Activated CD8-positive, alpha-beta memory T cell treated with anti-CD3 and anti-CD28 coated beads, Interleukin-2, amount 50 U/mL, for 24 hours (primary cell): ENCODE data around the gene ETV6.

Source experiments
- DNase-seq: peaks from one replicate; pipeline ENCODE4 v3.0.0-alpha.2; 2020; ENCODE audit errors: extremely low read depth

The ETV6 gene

DNA sequence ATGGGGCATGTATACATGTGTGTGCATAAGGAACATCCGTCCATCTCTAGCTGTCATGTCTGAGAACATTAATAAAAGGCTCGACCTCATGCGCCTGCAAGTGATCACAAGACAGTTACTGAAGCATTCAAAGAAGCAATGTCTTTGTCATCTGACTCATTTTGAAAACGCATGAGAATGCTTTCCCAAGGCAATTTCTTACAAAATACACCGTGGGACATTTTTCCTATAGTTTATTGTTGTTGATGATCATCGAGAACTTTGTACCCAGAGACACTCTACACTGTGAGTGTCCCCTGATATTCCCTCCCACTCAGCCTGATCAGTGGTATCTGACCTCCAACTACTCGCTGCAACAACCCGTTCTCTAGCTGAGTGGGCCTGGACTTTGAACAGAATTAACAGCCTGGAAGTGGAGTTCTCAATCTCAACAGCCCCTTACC lies 68.1 kb downstream of the ETV6 start:
- no peak for DNase-seq

GRCh38 chr12:11718105-11718504 lies 68.6 kb downstream of the ETV6 start:
- DNase-seq, result no peak

GRCh38 chr12:11718768-11719253 lies 69.3 kb downstream of the ETV6 start:
- no peak for DNase-seq

DNA sequence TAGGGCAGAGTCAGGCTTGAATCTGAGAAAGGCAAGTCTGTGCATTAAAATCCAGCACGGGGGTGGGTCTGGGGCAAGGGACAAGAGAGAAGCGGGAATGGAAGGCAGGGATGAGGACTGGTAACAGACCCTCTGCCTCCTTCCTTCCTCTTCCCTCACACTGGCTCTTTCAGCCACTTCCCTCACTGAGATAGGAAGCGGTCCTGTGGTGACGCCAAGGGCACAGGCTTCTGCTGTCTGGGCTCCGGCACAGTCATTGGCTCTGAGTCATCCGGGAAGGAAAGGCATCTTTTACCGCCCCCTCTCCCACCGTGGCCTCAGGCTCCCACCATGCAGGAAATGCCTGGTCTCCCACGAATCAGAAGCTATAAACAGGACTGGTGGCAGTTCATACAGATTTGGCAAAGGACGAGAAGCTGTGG lies 70.2 kb downstream of the ETV6 start:
- DNase-seq, result no peak

DNA sequence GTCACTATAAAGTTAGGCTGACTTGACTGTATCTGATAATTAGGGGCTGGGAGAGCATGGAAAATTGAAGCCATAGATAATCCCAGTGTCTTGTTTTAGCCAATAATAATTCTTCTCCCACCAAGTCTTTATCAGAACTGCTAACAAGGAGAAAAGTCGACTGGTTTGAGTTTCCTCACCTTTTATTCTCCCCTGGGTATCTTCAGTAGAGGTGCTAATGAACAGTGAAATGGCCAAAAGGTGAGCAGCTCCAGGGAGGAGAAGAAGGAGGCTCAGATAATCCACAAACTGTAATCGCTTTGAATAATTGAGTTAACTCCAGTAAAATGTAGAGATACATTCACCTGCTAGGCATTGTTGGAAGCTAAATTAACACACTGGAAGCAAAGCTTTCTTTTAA lies 72.6 kb downstream of the ETV6 start:
- DNase-seq, result no peak

DNA sequence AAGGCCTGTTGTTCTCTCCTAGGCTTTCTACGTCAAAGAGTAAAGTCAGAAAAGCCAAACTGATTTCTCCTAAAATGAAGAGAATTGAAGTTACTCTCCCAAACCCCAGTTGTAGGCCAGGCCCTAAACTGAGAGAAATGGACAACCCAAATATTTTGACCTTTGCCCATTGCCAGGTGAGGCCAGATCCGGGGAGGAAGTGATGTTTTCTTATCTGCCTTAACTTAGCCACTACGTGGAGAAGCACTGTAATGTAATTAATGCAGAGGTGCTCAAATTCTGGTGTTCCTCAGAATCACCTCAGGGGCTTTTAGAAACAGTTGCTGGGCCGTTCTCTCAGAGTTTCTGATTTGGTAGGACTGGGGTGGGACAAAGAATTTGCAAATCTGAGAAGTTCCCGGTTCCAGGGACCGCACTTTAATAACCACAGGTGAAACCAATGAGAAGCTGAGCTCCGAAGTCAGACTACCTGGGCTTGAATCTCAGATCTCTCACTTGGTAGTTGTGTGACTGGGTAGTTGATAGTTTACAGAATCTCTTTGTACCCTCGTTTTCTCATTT lies 73.2 kb downstream of the ETV6 start:
- DNase-seq, result no peak

DNA sequence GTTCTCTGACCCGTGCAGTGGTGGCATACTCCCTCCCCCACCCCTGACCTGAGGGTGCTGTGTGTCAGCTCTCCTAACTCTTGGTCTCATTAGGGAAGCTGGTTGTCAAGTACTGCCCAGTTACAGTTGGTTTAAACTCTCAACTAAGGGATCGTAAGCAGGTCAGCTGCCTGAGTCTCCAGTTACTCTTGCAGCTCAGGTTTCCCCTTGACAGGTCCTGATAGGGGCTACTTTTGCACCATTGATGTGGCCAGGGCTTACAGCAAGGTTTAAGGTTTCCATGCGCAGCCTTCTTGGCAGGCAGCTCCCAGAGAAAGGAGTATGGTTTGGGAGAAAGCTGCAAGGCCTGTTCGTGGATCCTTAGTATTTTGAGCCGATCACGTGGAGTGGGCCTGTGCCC lies 74.5 kb downstream of the ETV6 start:
- DNase-seq, result no peak

- DNase-seq, result no peak
Observed at GRCh38 chr12:11724888-11725311, 75.4 kb downstream of the ETV6 start.

DNA sequence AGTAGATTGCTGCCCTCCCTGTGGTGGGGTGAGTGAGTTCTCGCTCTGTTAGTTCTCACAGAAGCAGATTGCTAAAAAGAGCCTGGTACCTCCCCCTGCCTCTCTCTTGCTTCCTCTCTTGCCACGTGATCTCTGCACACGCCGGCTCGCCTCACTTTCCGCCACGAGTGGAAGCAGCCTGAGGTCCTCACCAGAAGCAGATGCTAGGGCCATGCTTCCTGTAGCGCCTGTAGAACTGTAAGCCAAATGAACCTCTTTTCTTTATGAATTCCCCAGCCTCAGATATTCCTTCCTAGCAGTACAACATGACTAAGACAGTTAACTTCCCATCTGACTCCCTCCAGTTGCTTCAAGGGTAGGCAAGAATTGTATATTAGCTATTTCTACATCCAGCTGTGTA lies 76.2 kb downstream of the ETV6 start:
- no peak for DNase-seq

DNA sequence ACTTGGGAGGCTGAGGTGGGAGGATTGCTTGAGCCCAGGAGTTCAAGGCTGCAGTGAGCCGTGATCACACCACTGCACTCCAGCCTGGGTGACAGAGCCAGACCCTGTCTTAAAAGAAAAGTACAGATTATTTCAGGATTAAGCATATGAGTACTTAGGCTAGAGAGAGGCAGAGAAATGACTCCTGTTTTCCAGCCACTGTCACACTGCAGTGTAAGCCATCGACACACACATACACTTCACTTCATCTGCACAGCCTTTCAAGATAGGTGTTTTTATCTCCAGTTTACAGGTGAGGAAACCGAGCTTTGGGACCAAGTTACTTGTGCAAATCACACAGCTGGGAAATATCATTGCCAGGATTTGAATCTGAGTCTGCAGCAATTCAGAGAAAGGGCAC lies 77.2 kb downstream of the ETV6 start:
- no peak for DNase-seq

DNA sequence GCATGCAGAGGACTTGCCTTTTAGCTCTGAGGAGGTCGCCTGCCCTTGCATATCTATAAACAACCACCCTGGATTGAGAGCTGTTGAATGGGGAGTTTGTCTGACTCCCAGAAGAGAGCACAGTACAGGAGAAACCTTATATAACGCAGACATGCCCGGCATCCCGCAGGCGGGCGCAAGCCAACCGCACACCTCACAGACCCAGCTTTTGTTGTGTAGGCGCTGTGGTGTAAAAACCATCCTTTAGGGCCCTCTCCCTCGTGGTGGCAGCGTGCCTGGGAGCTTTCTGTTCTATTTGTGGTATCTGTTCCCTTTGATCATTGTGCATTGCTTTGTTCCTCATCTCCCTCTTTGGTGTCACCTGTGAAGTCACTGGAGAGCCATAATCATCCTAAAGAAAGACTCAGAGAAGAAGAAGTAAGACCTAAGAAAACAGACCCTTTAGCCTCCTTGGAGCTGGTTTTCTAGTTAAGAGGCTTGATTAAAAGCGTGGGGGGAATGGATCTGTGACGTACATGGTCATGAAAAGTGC lies 77.7 kb downstream of the ETV6 start:
- DNase-seq, result no peak

DNA sequence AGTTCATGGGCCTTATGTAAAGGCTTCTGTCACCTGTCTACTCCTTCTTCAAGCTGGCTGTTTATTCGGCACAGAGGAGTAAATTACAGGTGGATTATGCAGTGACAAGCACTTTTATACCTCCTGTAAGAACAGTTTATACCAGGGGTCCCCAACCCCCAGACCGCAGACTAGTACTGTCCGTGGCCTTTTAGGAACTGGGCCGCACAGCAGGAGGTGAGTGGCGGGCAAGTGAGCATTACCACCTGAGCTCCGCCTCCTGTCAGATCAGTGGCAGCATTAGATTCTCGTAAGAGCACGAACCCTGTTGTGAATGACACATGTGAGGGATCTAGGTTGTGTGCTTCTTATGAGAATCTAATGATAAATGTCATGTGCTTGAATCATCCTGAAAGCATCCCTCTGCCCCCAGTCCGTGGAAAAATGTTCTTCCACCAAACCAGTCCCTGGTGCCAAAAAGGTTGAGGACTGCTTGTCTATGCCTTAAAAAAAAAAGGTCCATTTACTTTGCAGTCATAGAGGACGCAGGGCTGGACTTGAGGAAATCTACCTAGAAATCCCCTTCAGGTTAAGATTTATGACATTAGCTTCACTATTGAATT lies 78.8 kb downstream of the ETV6 start:
- no peak for DNase-seq

GRCh38 chr12:11729008-11729407 lies 79.5 kb downstream of the ETV6 start:
- no peak for DNase-seq

GRCh38 chr12:11729439-11730150 lies 80.1 kb downstream of the ETV6 start:
- DNase-seq, result no peak

- DNase-seq, result no peak
Observed at GRCh38 chr12:11730299-11731041, 81.0 kb downstream of the ETV6 start.

GRCh38 chr12:11731042-11731357 lies 81.5 kb downstream of the ETV6 start:
- DNase-seq, result no peak

- no peak for DNase-seq
Observed at GRCh38 chr12:11731455-11731854, 82.0 kb downstream of the ETV6 start.

DNA sequence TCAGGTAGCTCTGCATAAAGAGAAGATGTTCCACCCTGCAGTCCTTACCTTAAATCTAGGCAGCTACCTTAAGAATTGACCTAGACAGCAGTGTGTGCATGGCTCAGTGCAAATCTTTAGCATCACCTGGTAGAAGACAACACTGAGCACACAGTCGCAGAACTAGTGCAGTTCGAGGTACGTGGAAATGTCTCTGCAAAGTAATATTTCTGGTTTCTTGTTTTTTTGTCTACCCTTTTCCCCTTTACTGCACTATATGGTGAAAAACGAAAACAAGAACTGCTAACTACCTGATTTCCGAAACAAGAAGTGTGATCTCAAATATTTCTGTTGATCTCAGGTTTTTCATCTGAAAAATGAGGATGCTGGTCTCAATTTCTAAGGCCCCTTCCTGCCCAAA lies 82.5 kb downstream of the ETV6 start:
- no peak for DNase-seq

DNA sequence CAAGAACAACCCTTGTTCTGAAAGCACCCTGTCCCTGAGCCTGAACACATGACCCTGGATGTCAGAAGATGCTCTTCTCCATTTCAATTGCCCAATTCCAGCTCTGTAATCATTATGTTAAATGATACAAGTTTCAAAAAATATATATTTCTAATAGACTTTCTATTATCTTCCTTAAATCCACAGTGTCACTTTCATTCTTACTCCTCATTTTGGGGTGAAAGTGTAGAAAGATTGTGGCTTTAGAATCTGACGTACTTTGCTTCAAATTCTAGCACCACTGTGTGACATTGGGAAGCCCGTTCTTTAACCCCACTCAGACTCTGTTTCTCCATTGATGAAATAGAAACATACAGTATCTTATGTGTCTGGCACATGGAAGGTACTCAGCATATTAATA lies 83.2 kb downstream of the ETV6 start:
- no peak for DNase-seq

DNA sequence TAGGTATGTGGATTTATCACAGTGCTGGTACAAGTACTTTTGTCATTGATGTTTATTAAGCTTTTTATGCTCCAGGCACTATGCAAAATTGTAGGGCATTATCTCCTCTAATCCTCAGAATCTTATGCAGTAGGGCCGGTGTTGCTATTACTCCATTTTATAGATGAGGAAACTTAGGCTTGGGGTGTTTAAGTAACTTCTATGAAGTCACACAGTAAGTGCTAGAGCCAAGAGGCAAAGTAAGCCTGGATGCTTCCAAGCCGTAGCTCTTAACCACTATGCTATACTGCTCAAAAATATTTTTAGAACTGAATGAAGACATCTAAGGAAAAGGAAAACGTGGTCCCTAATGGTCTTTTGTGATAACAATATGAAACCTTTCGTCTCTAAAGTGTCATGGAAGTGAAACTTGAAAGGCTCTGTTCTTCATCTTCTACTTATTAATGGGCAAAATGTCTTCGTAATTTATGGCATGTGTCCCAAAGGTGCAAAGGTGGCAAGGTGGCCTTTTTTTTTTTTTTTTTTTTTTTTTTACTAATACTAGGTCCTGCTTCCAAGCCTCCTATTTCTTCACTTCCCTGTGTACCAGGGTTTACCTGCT lies 85.2 kb downstream of the ETV6 start:
- DNase-seq, result no peak

GRCh38 chr12:11738450-11738849 lies 89.0 kb downstream of the ETV6 start:
- no peak for DNase-seq

- DNase-seq, result no peak
Observed at GRCh38 chr12:11739980-11740577, 90.6 kb downstream of the ETV6 start.
